IgD-negative memory B cell (primary cell): ENCODE results near the gene TBX19. TPM values are rescaled to one million over a fixed set of nuclear protein-coding genes. Genes with fewer than 3 reads are reported as not detected.
"Not testable (repeated sequence)": the region's sequence is repeated elsewhere in the genome, so short reads cannot be mapped to it uniquely, and the experiment has no call there.

Experiments
- H3K27ac Mint-ChIP-seq, 3 donors: one replicate each; pipeline ENCODE4 v1.8.0; 2020 to 2022; ENCODE audit warnings: mild to moderate bottlenecking in 3 of 3, mixed read lengths in 3 of 3, moderate library complexity in 1 of 3
- H3K27me3 Mint-ChIP-seq: one replicate; pipeline ENCODE4 v1.8.0; 2021; ENCODE audit warnings: mixed read lengths
- H3K36me3 Mint-ChIP-seq: one replicate; pipeline ENCODE4 v1.8.0; 2020; ENCODE audit warnings: mild to moderate bottlenecking, mixed read lengths
- H3K4me1 Mint-ChIP-seq, 3 donors: one replicate each; pipeline ENCODE4 v1.8.0; 2020 to 2022; ENCODE audit warnings: mixed read lengths in 3 of 3, mild to moderate bottlenecking in 1 of 3
- H3K4me3 Mint-ChIP-seq, 4 donors: one replicate each; pipeline ENCODE4 v1.8.0; 2020 to 2022; ENCODE audit warnings: mild to moderate bottlenecking in 4 of 4, mixed read lengths in 4 of 4, moderate library complexity in 3 of 4
- H3K9me3 Mint-ChIP-seq, 3 donors: one replicate each; pipeline ENCODE4 v1.8.0; 2020 to 2021; ENCODE audit warnings: mixed read lengths in 3 of 3, mild to moderate bottlenecking in 1 of 3
- polyA plus RNA-seq: library from polyadenylated mRNA; unstranded; fragments of 300-500 nt; fragmentation: Illumina TruSeq; gene quantifications from one replicate; pipeline ENCODE4 v1.2.3, GENCODE V29; 2021

The TBX19 gene
- polyA plus RNA-seq, 1 donor from 2014 or later: 2.5 TPM

- Mint-ChIP-seq H3K4me3 (no peak overlapping the region), H3K4me1 (peaks cover 9 to 22% (median 11%) of the 10 kb centered on the region in 3 donors), H3K9me3 (peaks cover 0 to 2% (median 0%) of the 10 kb centered on the region in 3 donors), H3K36me3 (no peaks in the 10 kb centered on the region), H3K27me3 (no peaks in the 10 kb centered on the region), H3K27ac (no peak overlapping the region)
Measured at GRCh38 chr1:168345939-168346338, 65.3 kb downstream of the TBX19 start.

- peaks cover 9 to 17% (median 9%) of the 10 kb centered on the region in 3 donors for H3K4me1 Mint-ChIP-seq
- peak overlapping the region; percentile 85 to 96 (median 92) for H3K4me3 Mint-ChIP-seq
- H3K27ac Mint-ChIP-seq: peak overlapping the region in 1 of 3 donors; percentile 94
- H3K36me3 Mint-ChIP-seq: no peaks in the 10 kb centered on the region
- H3K27me3 Mint-ChIP-seq: no peaks in the 10 kb centered on the region
- H3K9me3 Mint-ChIP-seq: peaks cover 0 to 2% (median 0%) of the 10 kb centered on the region in 3 donors
Measured at GRCh38 chr1:168347630-168348029, 67.0 kb downstream of the TBX19 start.

GRCh38 chr1:168348146-168348709, 67.6 kb downstream of the TBX19 start:
- Mint-ChIP-seq H3K9me3 (peaks cover 0 to 2% (median 0%) of the 10 kb centered on the region in 3 donors), H3K27me3 (no peaks in the 10 kb centered on the region), H3K27ac (peak overlapping the region; percentile 64 to 94 (median 94)), H3K4me1 (peaks cover 6 to 13% (median 7%) of the 10 kb centered on the region in 3 donors), H3K36me3 (no peaks in the 10 kb centered on the region), H3K4me3 (peak overlapping the region; percentile 85 to 96 (median 92))

GRCh38 chr1:168354335-168355269, 73.9 kb downstream of the TBX19 start:
- H3K4me3 Mint-ChIP-seq, H3K36me3 Mint-ChIP-seq, H3K27me3 Mint-ChIP-seq, H3K4me1 Mint-ChIP-seq, H3K9me3 Mint-ChIP-seq, H3K27ac Mint-ChIP-seq: not testable (repeated sequence)

GRCh38 chr1:168360151-168361021, 79.7 kb downstream of the TBX19 start:
- Mint-ChIP-seq H3K27ac (no peak overlapping the region), H3K4me1 (peaks cover 0 to 4% (median 0%) of the 10 kb centered on the region in 3 donors), H3K27me3 (peaks cover 15% of the 10 kb centered on the region), H3K9me3 (peaks cover 0 to 1% (median 0%) of the 10 kb centered on the region in 3 donors), H3K36me3 (peaks cover 2% of the 10 kb centered on the region), H3K4me3 (no peak overlapping the region)

- Mint-ChIP-seq H3K36me3 (peaks cover 2% of the 10 kb centered on the region), H3K27ac (peak overlapping the region in 1 of 3 donors; percentile 21), H3K27me3 (peaks cover 16% of the 10 kb centered on the region), H3K4me3 (no peak overlapping the region), H3K9me3 (peaks cover 0 to 1% (median 0%) of the 10 kb centered on the region in 3 donors), H3K4me1 (peaks cover 0 to 4% (median 0%) of the 10 kb centered on the region in 3 donors)
Measured at GRCh38 chr1:168361252-168361651, 80.6 kb downstream of the TBX19 start.

GRCh38 chr1:168362991-168363390, 82.3 kb downstream of the TBX19 start:
- Mint-ChIP-seq H3K9me3 (peaks cover 0 to 4% (median 0%) of the 10 kb centered on the region in 3 donors), H3K4me3 (no peak overlapping the region), H3K27me3 (peaks cover 19% of the 10 kb centered on the region), H3K27ac (peak overlapping the region in 1 of 3 donors; percentile 48), H3K4me1 (peaks cover 0 to 4% (median 0%) of the 10 kb centered on the region in 3 donors), H3K36me3 (no peaks in the 10 kb centered on the region)

Other genes starting within 250 kb of the TBX19 start
- gene GPR161, start 143.9 kb upstream of the TBX19 start, polyA plus RNA-seq: not detected
- 28.5 TPM for gene TIPRL, start 101.9 kb upstream of the TBX19 start, polyA plus RNA-seq
- 46.5 TPM for gene SFT2D2, start 54.9 kb upstream of the TBX19 start, polyA plus RNA-seq